ENCODE measurements around the gene ALPG.

ALPG gene

DNA sequence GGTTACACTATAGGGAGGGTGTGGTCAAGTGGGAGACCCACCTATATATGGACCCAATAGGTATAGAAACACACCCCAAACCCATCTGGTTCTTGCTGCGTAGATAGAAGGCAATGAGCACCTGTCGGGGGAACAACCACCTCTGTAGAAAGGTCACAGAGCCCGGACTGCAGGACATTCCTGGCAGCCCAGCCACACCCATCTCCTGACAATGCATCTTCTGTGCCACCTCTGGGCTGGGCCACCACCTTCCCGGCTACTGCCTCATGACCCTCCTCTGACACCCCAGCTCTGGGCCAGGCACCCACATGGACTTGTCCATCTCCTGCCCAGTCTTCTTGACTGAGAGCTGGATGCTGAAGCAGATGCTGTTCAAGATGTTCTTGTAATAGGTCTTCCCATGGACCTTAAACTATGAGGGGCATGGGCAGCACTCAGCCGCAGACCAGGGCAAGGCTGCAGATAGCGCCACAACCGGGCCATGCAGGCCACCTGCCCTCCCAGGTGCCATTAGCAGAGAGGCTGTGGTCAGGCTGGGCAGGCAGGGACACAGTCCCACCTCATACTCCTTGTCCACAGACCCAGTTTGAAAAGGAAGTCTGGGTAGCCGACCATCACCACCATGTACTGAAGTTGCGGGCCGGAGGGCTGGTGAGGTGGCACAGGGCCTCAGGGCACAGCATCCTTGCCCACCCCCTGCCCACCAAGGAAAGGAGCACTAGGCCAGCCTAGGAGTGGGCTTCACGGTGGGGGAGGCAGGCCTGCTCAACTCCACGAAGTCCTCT lies 9.3 kb downstream of the ALPG start:
- peaks cover 2% of the 10 kb centered on the region for H3K79me1 ChIP-seq (ENCODE audit: low read depth, low read length)
- H3K9ac ChIP-seq (ENCODE audit: low read depth, low read length, poor library complexity): peak overlapping the region; percentile 44
- no peak overlapping the region for H2BK120ac ChIP-seq (ENCODE audit: low read depth, low read length)
- no peak overlapping the region for H3K27ac ChIP-seq (replicated peaks; ENCODE audit: low read length)
- no peak overlapping the region for H3K14ac ChIP-seq (ENCODE audit: low read length)
- DNase-seq (ENCODE audit: low spot score): no peak
- no peak overlapping the region for H3K4ac ChIP-seq (ENCODE audit: low read length)
- H3K9me3 ChIP-seq (replicated peaks in 1 of 2; ENCODE audit: control insufficient read depth in 2 of 2, insufficient read depth in 1 of 2, low read depth in 1 of 2, low read length in 2 of 2): peaks cover 0 to 4% of the 10 kb centered on the region in 2 donors
- H3K27me3 ChIP-seq (ENCODE audit: control insufficient read depth in 3 of 3, insufficient read depth in 3 of 3, low read depth in 1 of 3, low read length in 3 of 3): peaks cover 30 to 93% (median 42%) of the 10 kb centered on the region in 3 experiments
- H3K4me2 ChIP-seq (ENCODE audit: insufficient read depth, low read length, poor library complexity, severe bottlenecking): no peak overlapping the region
- peak overlapping the region; percentile 70 for H3K18ac ChIP-seq (ENCODE audit: low read length)
- H3K36me3 ChIP-seq (replicated peaks in 1 of 2; ENCODE audit: control insufficient read depth in 2 of 2, insufficient read depth in 2 of 2, low read length in 2 of 2): no peaks in the 10 kb centered on the region
- H2AFZ ChIP-seq (ENCODE audit: low read length): no peak overlapping the region
- H2AK5ac ChIP-seq (ENCODE audit: low read depth, low read length): peak overlapping the region; percentile 70
- no CpG with 5 or more reads among the region's 12 CpGs for WGBS, 2 donors (ENCODE audit: extremely low coverage in 2 of 2, insufficient read length in 2 of 2, insufficient replicate concordance in 1 of 2)
- no peak overlapping the region for H2BK12ac ChIP-seq (ENCODE audit: low read length)
- no peak overlapping the region for H4K91ac ChIP-seq (ENCODE audit: low read depth, low read length, poor library complexity)
- no peak overlapping the region for H2BK5ac ChIP-seq (ENCODE audit: low read length)
- no peak overlapping the region for H4K8ac ChIP-seq (ENCODE audit: low read depth, low read length)
- H2BK15ac ChIP-seq (ENCODE audit: low read length): peak overlapping the region; percentile 15
- no peak overlapping the region for H3K23ac ChIP-seq (ENCODE audit: low read depth, low read length, poor library complexity)
- no peak overlapping the region for H3K4me3 ChIP-seq (ENCODE audit: low read length in 2 of 2)
- H3K4me1 ChIP-seq (ENCODE audit: control insufficient read depth in 2 of 2, insufficient read depth in 1 of 2, low read depth in 1 of 2, low read length in 2 of 2): peaks cover 3 to 13% of the 10 kb centered on the region in 2 donors

DNA sequence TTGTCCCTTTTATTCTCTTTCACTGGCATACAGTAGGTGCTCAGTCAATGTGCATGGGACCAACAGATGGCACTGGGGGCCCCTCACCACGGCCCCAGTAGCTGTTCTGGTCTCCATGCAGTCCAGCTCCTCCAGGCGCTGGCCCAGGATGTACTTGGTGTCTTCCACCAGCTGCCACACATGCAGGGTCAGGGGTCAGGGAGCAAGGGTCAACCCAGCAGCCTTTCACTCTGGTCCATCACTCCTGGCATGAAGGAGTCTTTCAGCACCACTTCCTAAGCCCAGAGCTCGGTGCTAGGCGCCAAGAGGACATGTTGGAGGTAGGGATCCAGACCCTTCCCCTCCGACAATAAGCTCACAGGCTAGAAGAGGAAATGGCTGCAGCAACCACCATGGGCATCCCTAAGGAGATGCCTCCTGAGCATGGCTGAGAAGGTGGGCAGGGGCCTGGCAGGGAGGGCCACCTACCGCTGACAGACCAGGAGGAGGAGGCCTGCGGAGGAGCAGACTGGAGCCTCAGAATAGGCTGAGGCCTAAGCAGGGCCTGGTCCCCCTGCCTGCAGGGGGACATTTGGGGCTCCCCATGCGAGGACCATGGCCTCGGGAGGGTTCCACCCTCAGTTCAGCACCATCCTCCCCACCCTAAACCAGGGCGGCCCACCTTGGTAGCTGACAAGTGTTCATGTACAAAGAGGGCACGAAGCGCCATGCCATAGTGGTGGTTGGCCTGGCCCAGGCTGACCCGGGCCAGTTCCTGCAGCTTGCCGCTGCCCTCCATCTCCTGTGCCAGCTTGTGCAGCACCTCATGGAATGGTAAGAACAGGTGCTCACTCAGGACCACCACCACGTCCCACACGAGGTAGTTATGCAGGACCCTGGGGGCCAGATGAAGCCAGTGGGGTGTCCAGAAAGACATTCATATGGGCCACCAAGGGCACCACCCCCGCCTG lies 10.2 kb downstream of the ALPG start:
- peak overlapping the region; percentile 47 for H3K14ac ChIP-seq (ENCODE audit: low read length)
- H3K9ac ChIP-seq (ENCODE audit: low read depth, low read length, poor library complexity): peak overlapping the region; percentile 44
- no peak overlapping the region for H4K8ac ChIP-seq (ENCODE audit: low read depth, low read length)
- H3K27me3 ChIP-seq (ENCODE audit: control insufficient read depth in 3 of 3, insufficient read depth in 3 of 3, low read depth in 1 of 3, low read length in 3 of 3): peaks cover 39 to 94% (median 51%) of the 10 kb centered on the region in 3 experiments
- peak overlapping the region; percentile 6 for H2BK15ac ChIP-seq (ENCODE audit: low read length)
- no peak overlapping the region for H3K27ac ChIP-seq (replicated peaks; ENCODE audit: low read length)
- H3K36me3 ChIP-seq (replicated peaks in 1 of 2; ENCODE audit: control insufficient read depth in 2 of 2, insufficient read depth in 2 of 2, low read length in 2 of 2): no peaks in the 10 kb centered on the region
- no peak overlapping the region for H2AK5ac ChIP-seq (ENCODE audit: low read depth, low read length)
- peak overlapping the region; percentile 17 for H3K18ac ChIP-seq (ENCODE audit: low read length)
- peak overlapping the region; percentile 67 for H3K4ac ChIP-seq (ENCODE audit: low read length)
- no CpG with 5 or more reads among the region's 17 CpGs for WGBS, 2 donors (ENCODE audit: extremely low coverage in 2 of 2, insufficient read length in 2 of 2, insufficient replicate concordance in 1 of 2)
- H3K79me1 ChIP-seq (ENCODE audit: low read depth, low read length): peaks cover 2% of the 10 kb centered on the region
- no peak overlapping the region for H4K91ac ChIP-seq (ENCODE audit: low read depth, low read length, poor library complexity)
- H2AFZ ChIP-seq (ENCODE audit: low read length): no peak overlapping the region
- H2BK12ac ChIP-seq (ENCODE audit: low read length): no peak overlapping the region
- H2BK5ac ChIP-seq (ENCODE audit: low read length): no peak overlapping the region
- H3K9me3 ChIP-seq (replicated peaks in 1 of 2; ENCODE audit: control insufficient read depth in 2 of 2, insufficient read depth in 1 of 2, low read depth in 1 of 2, low read length in 2 of 2): peaks cover 8 to 11% of the 10 kb centered on the region in 2 donors
- H3K4me2 ChIP-seq (ENCODE audit: insufficient read depth, low read length, poor library complexity, severe bottlenecking): no peak overlapping the region
- peaks cover 3 to 13% of the 10 kb centered on the region in 2 donors for H3K4me1 ChIP-seq (ENCODE audit: control insufficient read depth in 2 of 2, insufficient read depth in 1 of 2, low read depth in 1 of 2, low read length in 2 of 2)
- no peak overlapping the region for H3K4me3 ChIP-seq (ENCODE audit: low read length in 2 of 2)
- H3K23ac ChIP-seq (ENCODE audit: low read depth, low read length, poor library complexity): no peak overlapping the region
- no peak for DNase-seq (ENCODE audit: low spot score)
- H2BK120ac ChIP-seq (ENCODE audit: low read depth, low read length): no peak overlapping the region

DNA sequence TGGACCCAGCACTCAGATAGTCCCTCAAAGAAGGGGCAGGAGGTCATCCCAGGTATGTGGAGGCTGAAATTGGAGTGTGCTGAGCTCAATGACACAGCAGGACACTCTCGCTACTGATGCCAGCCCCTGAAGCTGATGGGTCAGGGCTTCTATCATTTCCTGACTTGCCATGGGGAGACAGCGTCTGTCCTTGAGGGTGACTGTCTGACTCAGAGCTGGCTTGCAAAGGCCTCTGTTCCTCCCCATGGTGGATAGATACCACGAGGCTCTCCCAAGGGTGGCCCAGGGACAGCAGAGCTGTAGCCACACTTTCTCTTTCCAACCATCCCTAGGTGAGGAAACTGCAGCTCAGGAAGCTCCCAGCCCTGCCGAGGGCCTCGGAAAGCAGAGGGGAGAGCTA lies 10.8 kb downstream of the ALPG start:
- Histone ChIP-seq H3K4ac (ENCODE audit: low read length) (no peak overlapping the region), H2BK12ac (ENCODE audit: low read length) (no peak overlapping the region), H3K4me1 (ENCODE audit: control insufficient read depth in 2 of 2, insufficient read depth in 1 of 2, low read depth in 1 of 2, low read length in 2 of 2) (peaks cover 3 to 13% of the 10 kb centered on the region in 2 donors), H3K9ac (ENCODE audit: low read depth, low read length, poor library complexity) (no peak overlapping the region), H2BK15ac (ENCODE audit: low read length) (no peak overlapping the region), H4K91ac (ENCODE audit: low read depth, low read length, poor library complexity) (no peak overlapping the region), H2BK5ac (ENCODE audit: low read length) (no peak overlapping the region), H3K18ac (ENCODE audit: low read length) (no peak overlapping the region), H3K9me3 (replicated peaks in 1 of 2; ENCODE audit: control insufficient read depth in 2 of 2, insufficient read depth in 1 of 2, low read depth in 1 of 2, low read length in 2 of 2) (peaks cover 14 to 18% of the 10 kb centered on the region in 2 donors), H3K27me3 (ENCODE audit: control insufficient read depth in 3 of 3, insufficient read depth in 3 of 3, low read depth in 1 of 3, low read length in 3 of 3) (peaks cover 41 to 95% (median 58%) of the 10 kb centered on the region in 3 experiments), H4K8ac (ENCODE audit: low read depth, low read length) (no peak overlapping the region), H3K79me1 (ENCODE audit: low read depth, low read length) (peaks cover 2% of the 10 kb centered on the region), H3K4me3 (ENCODE audit: low read length in 2 of 2) (peak overlapping the region in 1 of 2 donors; percentile 30), H2AK5ac (ENCODE audit: low read depth, low read length) (peak overlapping the region; percentile 74), H3K27ac (replicated peaks; ENCODE audit: low read length) (no peak overlapping the region), H3K14ac (ENCODE audit: low read length) (no peak overlapping the region), H2BK120ac (ENCODE audit: low read depth, low read length) (no peak overlapping the region), H3K4me2 (ENCODE audit: insufficient read depth, low read length, poor library complexity, severe bottlenecking) (no peak overlapping the region), H3K36me3 (replicated peaks in 1 of 2; ENCODE audit: control insufficient read depth in 2 of 2, insufficient read depth in 2 of 2, low read length in 2 of 2) (no peaks in the 10 kb centered on the region), H2AFZ (ENCODE audit: low read length) (no peak overlapping the region), H3K23ac (ENCODE audit: low read depth, low read length, poor library complexity) (peak overlapping the region; percentile 81)
- DNase-seq (ENCODE audit: low spot score): no peak
- WGBS, 2 donors (ENCODE audit: extremely low coverage in 2 of 2, insufficient read length in 2 of 2, insufficient replicate concordance in 1 of 2): no CpG with 5 or more reads among the region's 5 CpGs

Data from neuronal stem cell (in vitro differentiated cells).